GM19468 (cell line): Measurements from ENCODE around the gene KCNMA1.

Source experiments
- ATAC-seq: cut with Tn5 transposase; IDR thresholded peaks from one replicate; pipeline ENCODE4 v1.9.1; 2021; ENCODE audit warnings: mild to moderate bottlenecking, moderate library complexity, moderate number of reproducible peaks; ENCODE audit not compliant: unreplicated experiment; ENCODE audit errors: extremely low read depth

The KCNMA1 gene

GRCh38 chr10:77090381-77091356 is 546.9 kb downstream of the KCNMA1 start:
- no peak for ATAC-seq

- ATAC-seq, result no peak
Measured at GRCh38 chr10:77087366-77087765, 550.2 kb downstream of the KCNMA1 start.

GRCh38 chr10:77086081-77086480 is 551.5 kb downstream of the KCNMA1 start:
- ATAC-seq, result no peak

- no peak for ATAC-seq
Measured at GRCh38 chr10:77085344-77085743, 552.3 kb downstream of the KCNMA1 start.

GRCh38 chr10:77084431-77085144 is 553.0 kb downstream of the KCNMA1 start:
- no peak for ATAC-seq

- ATAC-seq, result no peak
Measured at GRCh38 chr10:77082601-77083252, 554.9 kb downstream of the KCNMA1 start.

GRCh38 chr10:77081481-77081891 is 556.1 kb downstream of the KCNMA1 start:
- no peak for ATAC-seq

- no peak for ATAC-seq
Measured at GRCh38 chr10:77080361-77081027, 557.1 kb downstream of the KCNMA1 start.

GRCh38 chr10:77079592-77080300 is 557.9 kb downstream of the KCNMA1 start:
- no peak for ATAC-seq

- no peak for ATAC-seq
Measured at GRCh38 chr10:77077316-77077945, 560.2 kb downstream of the KCNMA1 start.

- no peak for ATAC-seq
Measured at GRCh38 chr10:77075926-77076325, 561.7 kb downstream of the KCNMA1 start.

GRCh38 chr10:77074104-77074624 is 563.4 kb downstream of the KCNMA1 start:
- ATAC-seq, result no peak

GRCh38 chr10:77073663-77073960 is 564.0 kb downstream of the KCNMA1 start:
- no peak for ATAC-seq

- no peak for ATAC-seq
Measured at GRCh38 chr10:77072836-77073662, 564.6 kb downstream of the KCNMA1 start.

GRCh38 chr10:77072361-77072835 is 565.2 kb downstream of the KCNMA1 start:
- ATAC-seq, result no peak

GRCh38 chr10:77071956-77072355 is 565.7 kb downstream of the KCNMA1 start:
- ATAC-seq, result no peak

GRCh38 chr10:77071001-77071511 is 566.6 kb downstream of the KCNMA1 start:
- no peak for ATAC-seq

GRCh38 chr10:77070346-77070745 is 567.3 kb downstream of the KCNMA1 start:
- ATAC-seq, result no peak
